Keratinocyte (primary cell): ENCODE data around the gene MSI2. TPM values are rescaled to one million over a fixed set of nuclear protein-coding genes. Genes with fewer than 3 reads are reported as not detected.

ENCODE experiments used
- DNase-seq: peaks from one replicate; pipeline ENCODE4 v3.0.0-alpha.2; 2011; ENCODE audit warnings: low read depth, missing footprints, low spot score
- FAIRE-seq: peaks from 2 replicates; lab custom pipeline; 2011; peaks lifted over from hg19 to GRCh38; lab: Jason Lieb, UNC
- H2AFZ ChIP-seq: 2 replicates; pipeline ENCODE4 v1.6.0; 2012; ENCODE audit warnings: low read length, control low read depth, inconsistent platforms; ENCODE audit not compliant: control insufficient read depth
- H3K27ac ChIP-seq: 2 replicates; pipeline ENCODE4 v1.5.1; 2011; ENCODE audit warnings: low read length; ENCODE audit not compliant: control insufficient read depth, insufficient read depth
- H3K27me3 ChIP-seq: 3 replicates; pipeline ENCODE4 v1.6.0; 2011; ENCODE audit warnings: low read length; ENCODE audit not compliant: control insufficient read depth, insufficient read depth; ENCODE audit errors: extremely low read depth
- H3K36me3 ChIP-seq, 2 experiments: 2 replicates in 1 of 2; 3 replicates in 1 of 2; pipeline ENCODE4 v1.5.1; 2011; ENCODE audit warnings: low read length in 2 of 2, mild to moderate bottlenecking in 1 of 2; ENCODE audit not compliant: control insufficient read depth in 2 of 2, insufficient read depth in 2 of 2; ENCODE audit errors: extremely low read depth in 1 of 2
- H3K4me1 ChIP-seq: 3 replicates; pipeline ENCODE4 v1.5.1; 2011; ENCODE audit warnings: low read length; ENCODE audit not compliant: control insufficient read depth, insufficient read depth; ENCODE audit errors: extremely low read depth
- H3K4me2 ChIP-seq: 3 replicates; pipeline ENCODE4 v1.6.0; 2011; ENCODE audit warnings: low read depth, low read length; ENCODE audit not compliant: control insufficient read depth, insufficient read depth; ENCODE audit errors: extremely low read depth
- H3K4me3 ChIP-seq, 3 experiments: fragments of 200-600 bp in 1 of 3; sonication (generic) in 1 of 3; 2 replicates in 2 of 3; 3 replicates in 1 of 3; pipeline ENCODE4 v1.5.1; 2011 to 2016; ENCODE audit warnings: low read length in 3 of 3, mild to moderate bottlenecking in 3 of 3, control low read depth in 2 of 3, inconsistent platforms in 1 of 3, low read depth in 1 of 3, mixed read lengths in 1 of 3, mixed run types in 1 of 3, moderate library complexity in 1 of 3; ENCODE audit not compliant: control insufficient read depth in 2 of 3, insufficient read depth in 2 of 3; ENCODE audit errors: extremely low read depth in 1 of 3
- H3K79me2 ChIP-seq: 2 replicates; pipeline ENCODE4 v1.6.0; 2012; ENCODE audit warnings: low read length; ENCODE audit not compliant: control insufficient read depth, insufficient read depth
- H3K9ac ChIP-seq: 3 replicates; pipeline ENCODE4 v1.6.0; 2011; ENCODE audit warnings: low read length; ENCODE audit not compliant: control insufficient read depth, insufficient read depth; ENCODE audit errors: extremely low read depth
- H3K9me1 ChIP-seq: 3 replicates; pipeline ENCODE4 v1.6.0; 2011; ENCODE audit warnings: low read length; ENCODE audit not compliant: control insufficient read depth, insufficient read depth; ENCODE audit errors: extremely low read depth
- H3K9me3 ChIP-seq: 2 replicates; pipeline ENCODE4 v1.5.1; 2012; ENCODE audit warnings: low read depth, low read length; ENCODE audit not compliant: control insufficient read depth
- H4K20me1 ChIP-seq: 3 replicates; pipeline ENCODE4 v1.6.0; 2011; ENCODE audit warnings: low read length; ENCODE audit not compliant: control insufficient read depth, insufficient read depth; ENCODE audit errors: extremely low read depth
- CTCF ChIP-seq, 3 experiments: IDR thresholded peaks in 1 of 3; conservative IDR thresholded peaks in 1 of 3; optimal IDR thresholded peaks in 1 of 3; 2 replicates in 2 of 3; 3 replicates in 1 of 3; pipeline versions ENCODE3 to v1.5.1; 2011; ENCODE audit warnings: low read length in 3 of 3, mild to moderate bottlenecking in 3 of 3, moderate library complexity in 2 of 3, control low read depth in 1 of 3, inconsistent platforms in 1 of 3; ENCODE audit not compliant: insufficient read depth in 2 of 3; ENCODE audit errors: extremely low read depth in 1 of 3
- EZH2 ChIP-seq: IDR thresholded peaks from one replicate; pipeline ENCODE4 v1.6.1; 2012; ENCODE audit warnings: inconsistent platforms, mild to moderate bottlenecking, low read length, moderate library complexity
- dilution Hi-C: fragments of 300-500 bp; cut with MboI; formaldehyde crosslinking; loops from one replicate; pipeline ENCODE4 v1.7.0; 2020; ENCODE audit warnings: low sequenced_read_pairs; ENCODE audit not compliant: extremely low pct_ligation_motif_present
- polyA plus RNA-seq, 5 experiments: library from polyadenylated mRNA; depleted of rRNA in 3 of 5; stranded (reverse) in 3 of 5; stranded (forward) in 1 of 5; unstranded in 1 of 5; fragments of >200 nt; gene quantifications; 1 replicate in 1 of 5; 2 replicates in 3 of 5; 3 replicates in 1 of 5; pipeline versions ENCODE4 v1.2.1 to v1.2.3, GENCODE V29; 2011 to 2012; ENCODE audit warnings: missing spikeins in 2 of 5, low read depth in 1 of 5, low replicate concordance in 1 of 5

Gene MSI2
- polyA plus RNA-seq, 1 donor (not counting 4 experiments of a cell fraction or from before 2014, with no cell fraction given) = 22.3 TPM

DNA sequence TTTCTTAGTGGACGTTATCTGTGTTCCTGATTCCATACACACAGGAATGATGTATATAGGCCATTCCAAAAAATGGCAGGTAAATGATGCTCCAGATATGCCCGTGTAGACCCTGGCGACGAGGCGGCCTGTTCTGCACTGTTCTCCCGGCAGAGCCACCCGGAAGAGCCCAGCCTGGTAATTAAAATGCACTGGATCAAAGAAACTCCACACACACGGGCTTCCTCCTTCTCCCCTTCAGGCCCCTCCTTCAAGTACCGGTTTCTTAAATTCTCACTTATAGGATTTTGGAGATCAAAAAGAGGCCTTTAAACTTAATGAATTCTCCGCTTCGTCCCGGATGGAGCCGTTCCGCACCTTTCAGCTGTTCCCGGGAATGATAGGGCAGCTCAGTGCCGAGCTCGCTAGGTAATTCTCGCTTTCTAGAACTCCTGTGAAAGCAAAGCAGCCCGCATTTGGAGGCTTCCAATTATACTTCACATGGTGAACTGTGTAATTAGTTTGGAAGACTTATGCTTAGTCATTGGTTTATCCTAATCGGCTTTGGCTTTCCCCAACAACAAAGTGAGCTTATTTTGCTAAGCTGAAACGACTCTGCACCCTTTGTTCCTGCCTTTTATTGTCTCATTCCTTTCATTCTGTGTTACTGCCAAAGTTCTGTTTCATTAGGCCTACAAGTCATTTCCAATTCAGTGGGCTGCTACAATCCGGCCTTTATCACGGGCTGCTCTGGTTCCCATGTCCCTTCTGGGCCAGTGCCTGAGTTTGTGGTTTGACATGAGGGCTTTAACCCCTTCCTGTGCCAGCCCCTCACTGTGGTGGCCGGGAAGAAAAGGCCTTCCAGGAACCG, 150.0 kb downstream of the MSI2 start:
- Histone ChIP-seq H2AFZ (no peak overlapping the region), H3K4me1 (no peaks in the 10 kb centered on the region), H3K36me3 (peaks cover 0 to 5% of the 10 kb centered on the region in 2 experiments), H3K27ac (no peak overlapping the region), H3K4me2 (no peak overlapping the region), H3K9ac (no peak overlapping the region), H4K20me1 (no peaks in the 10 kb centered on the region), H3K4me3 (no peak overlapping the region), H3K27me3 (no peaks in the 10 kb centered on the region), H3K79me2 (no peaks in the 10 kb centered on the region), H3K9me3 (no peaks in the 10 kb centered on the region), H3K9me1 (no peaks in the 10 kb centered on the region)
- TF ChIP-seq EZH2 (no peak), CTCF (optimal IDR thresholded peaks at IDR 0.05 in 1 of 3, IDR thresholded peaks at IDR 0.05 in 1 of 3, conservative IDR thresholded peaks at IDR 0.05 in 1 of 3; ENCODE audit: extremely low read depth in 1 of 3, insufficient read depth in 2 of 3, low read length in 3 of 3) (no peak)
- dilution Hi-C loops = no loop called here
- FAIRE-seq (no peak), DNase-seq (no peak)

DNA sequence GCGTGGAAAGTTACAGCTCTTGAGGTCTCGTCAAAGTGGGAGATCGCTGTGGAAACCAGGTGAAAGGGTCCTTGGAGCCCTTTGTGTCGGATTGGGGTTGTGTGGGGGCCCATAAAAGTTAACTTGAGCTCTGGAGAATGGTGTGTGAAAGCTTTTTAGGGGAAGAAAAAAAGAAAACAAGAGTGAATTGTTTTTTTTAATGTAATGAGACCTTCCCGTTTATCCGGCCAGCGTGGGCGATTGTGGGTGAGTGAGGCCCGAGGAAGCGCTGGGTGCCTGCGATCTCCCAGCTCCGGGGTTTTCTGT, 150.6 kb downstream of the MSI2 start:
- H4K20me1 ChIP-seq = no peaks in the 10 kb centered on the region
- no peaks in the 10 kb centered on the region for H3K9me3 ChIP-seq
- peaks cover 0 to 5% of the 10 kb centered on the region in 2 experiments for H3K36me3 ChIP-seq
- no peak overlapping the region for H3K4me2 ChIP-seq
- TF ChIP-seq EZH2 = no peak
- no peak for TF ChIP-seq CTCF (optimal IDR thresholded peaks at IDR 0.05 in 1 of 3, IDR thresholded peaks at IDR 0.05 in 1 of 3, conservative IDR thresholded peaks at IDR 0.05 in 1 of 3; ENCODE audit: extremely low read depth in 1 of 3, insufficient read depth in 2 of 3, low read length in 3 of 3)
- no peaks in the 10 kb centered on the region for H3K4me1 ChIP-seq
- H3K9ac ChIP-seq = no peak overlapping the region
- no peaks in the 10 kb centered on the region for H3K9me1 ChIP-seq
- no peaks in the 10 kb centered on the region for H3K27me3 ChIP-seq
- H3K79me2 ChIP-seq = no peaks in the 10 kb centered on the region
- dilution Hi-C loops = no loop called here
- no peak overlapping the region for H3K27ac ChIP-seq
- FAIRE-seq = no peak
- no peak overlapping the region for H2AFZ ChIP-seq
- H3K4me3 ChIP-seq = no peak overlapping the region
- no peak for DNase-seq
